Measurements from ENCODE around the gene ACP5. TPM values are rescaled to one million over a fixed set of nuclear protein-coding genes. Genes with fewer than 3 reads are reported as not detected.
"Not testable (repeated sequence)": the region's sequence is repeated elsewhere in the genome, so short reads cannot be mapped to it uniquely, and the experiment has no call there.

Gene ACP5
- total RNA-seq, 1 donor from 2014 or later, result 6.1 TPM

DNA sequence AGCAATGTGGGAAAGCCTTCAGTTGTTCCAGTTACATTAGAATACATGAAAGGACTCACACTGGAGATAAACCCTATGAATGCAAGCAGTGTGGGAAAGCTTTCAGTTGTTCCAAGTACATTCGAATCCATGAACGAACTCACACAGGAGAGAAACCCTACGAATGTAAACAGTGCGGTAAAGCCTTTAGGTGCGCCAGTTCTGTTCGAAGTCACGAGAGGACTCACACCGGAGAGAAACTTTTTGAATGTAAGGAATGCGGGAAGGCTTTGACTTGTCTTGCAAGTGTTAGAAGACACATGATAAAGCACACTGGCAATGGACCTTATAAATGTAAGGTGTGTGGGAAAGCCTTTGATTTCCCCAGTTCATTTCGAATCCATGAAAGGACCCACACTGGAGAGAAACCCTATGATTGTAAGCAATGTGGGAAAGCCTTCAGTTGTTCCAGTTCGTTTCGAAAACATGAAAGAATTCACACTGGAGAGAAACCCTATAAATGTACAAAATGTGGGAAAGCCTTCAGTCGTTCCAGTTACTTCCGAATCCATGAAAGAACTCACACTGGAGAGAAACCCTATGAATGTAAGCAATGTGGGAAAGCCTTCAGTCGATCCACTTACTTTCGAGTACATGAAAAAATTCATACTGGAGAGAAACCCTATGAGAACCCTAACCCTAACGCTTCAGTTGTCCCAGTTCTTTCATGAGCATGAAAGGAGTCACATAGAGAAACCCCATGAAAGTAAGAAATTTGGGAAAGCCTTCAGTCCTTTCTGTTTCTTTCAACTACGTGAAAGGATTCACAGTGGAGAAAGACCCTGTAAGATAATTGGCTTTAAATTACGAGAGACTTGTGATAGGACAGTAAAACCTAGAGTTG lies 40.0 kb upstream of the ACP5 start:
- TF ChIP-seq POLR2AphosphoS5 (IDR thresholded peaks at IDR 0.05; ENCODE audit: insufficient read depth in 1 of 2, low read depth in 1 of 2) (no peak), POLR2A (IDR thresholded peaks at IDR 0.05) (no peak)
- TF ChIP-seq, protein P1, sequence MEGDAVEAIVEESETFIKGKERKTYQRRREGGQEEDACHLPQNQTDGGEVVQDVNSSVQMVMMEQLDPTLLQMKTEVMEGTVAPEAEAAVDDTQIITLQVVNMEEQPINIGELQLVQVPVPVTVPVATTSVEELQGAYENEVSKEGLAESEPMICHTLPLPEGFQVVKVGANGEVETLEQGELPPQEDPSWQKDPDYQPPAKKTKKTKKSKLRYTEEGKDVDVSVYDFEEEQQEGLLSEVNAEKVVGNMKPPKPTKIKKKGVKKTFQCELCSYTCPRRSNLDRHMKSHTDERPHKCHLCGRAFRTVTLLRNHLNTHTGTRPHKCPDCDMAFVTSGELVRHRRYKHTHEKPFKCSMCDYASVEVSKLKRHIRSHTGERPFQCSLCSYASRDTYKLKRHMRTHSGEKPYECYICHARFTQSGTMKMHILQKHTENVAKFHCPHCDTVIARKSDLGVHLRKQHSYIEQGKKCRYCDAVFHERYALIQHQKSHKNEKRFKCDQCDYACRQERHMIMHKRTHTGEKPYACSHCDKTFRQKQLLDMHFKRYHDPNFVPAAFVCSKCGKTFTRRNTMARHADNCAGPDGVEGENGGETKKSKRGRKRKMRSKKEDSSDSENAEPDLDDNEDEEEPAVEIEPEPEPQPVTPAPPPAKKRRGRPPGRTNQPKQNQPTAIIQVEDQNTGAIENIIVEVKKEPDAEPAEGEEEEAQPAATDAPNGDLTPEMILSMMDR (IDR thresholded peaks at IDR 0.05), result no peak
- intact Hi-C loops (cut with DNase I), result no loop called here
- Histone ChIP-seq H3K4me3 (no peak overlapping the region), H3K27me3 (no peaks in the 10 kb centered on the region), H3K36me3 (peaks cover 10 to 67% of the 10 kb centered on the region in 2 donors), H3K4me1 (no peaks in the 10 kb centered on the region), H3K27ac (no peak overlapping the region), H3K9me3 (peaks cover 3% of the 10 kb centered on the region)
- DNase-seq (ENCODE audit: extremely low spot score in 2 of 2), result no peak

DNA sequence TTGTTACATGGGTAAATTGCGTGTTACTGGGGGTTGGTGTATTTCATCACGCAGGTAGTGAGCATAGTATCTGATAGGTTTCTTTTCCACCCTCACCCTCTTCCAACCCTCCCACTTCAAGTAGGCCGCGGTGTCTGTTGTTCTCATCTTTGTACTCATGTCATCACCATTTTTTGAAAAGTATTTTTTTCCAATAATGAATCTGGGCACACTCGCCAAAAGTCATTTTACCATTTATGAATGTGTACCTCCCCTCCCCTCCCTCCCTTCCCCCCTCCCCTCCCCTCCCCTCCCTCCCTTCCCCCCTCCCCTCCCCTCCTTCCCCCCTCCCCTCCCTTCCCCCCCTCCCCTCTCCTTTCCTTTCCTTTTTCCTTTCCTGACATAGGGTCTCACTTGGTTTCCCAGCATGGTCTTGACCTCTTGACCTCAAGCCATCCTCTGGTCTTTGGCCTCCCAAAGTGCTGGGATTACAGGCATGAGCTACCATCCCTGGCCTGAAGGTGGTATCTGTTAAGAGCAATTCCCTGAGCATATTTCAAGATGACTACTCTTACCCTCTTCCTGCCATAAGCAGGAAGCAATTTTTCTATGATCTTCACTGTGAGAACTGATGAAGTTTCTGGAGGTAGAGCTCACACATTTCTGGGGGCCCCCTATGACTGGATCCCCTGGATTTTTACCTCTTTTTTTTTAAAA lies 35.5 kb upstream of the ACP5 start:
- Histone ChIP-seq H3K36me3 (peaks cover 10 to 40% of the 10 kb centered on the region in 2 donors), H3K27ac (no peak overlapping the region), H3K27me3 (no peaks in the 10 kb centered on the region), H3K9me3 (peaks cover under 1% of the 10 kb centered on the region), H3K4me1 (no peaks in the 10 kb centered on the region), H3K4me3 (no peak overlapping the region)
- TF ChIP-seq POLR2AphosphoS5 (IDR thresholded peaks at IDR 0.05; ENCODE audit: insufficient read depth in 1 of 2, low read depth in 1 of 2), result no peak
- TF ChIP-seq, protein P1 (IDR thresholded peaks at IDR 0.05), result no peak
- TF ChIP-seq POLR2A (IDR thresholded peaks at IDR 0.05), result no peak
- intact Hi-C loops (cut with DNase I), result no loop called here
- no peak for DNase-seq (ENCODE audit: extremely low spot score in 2 of 2)

DNA sequence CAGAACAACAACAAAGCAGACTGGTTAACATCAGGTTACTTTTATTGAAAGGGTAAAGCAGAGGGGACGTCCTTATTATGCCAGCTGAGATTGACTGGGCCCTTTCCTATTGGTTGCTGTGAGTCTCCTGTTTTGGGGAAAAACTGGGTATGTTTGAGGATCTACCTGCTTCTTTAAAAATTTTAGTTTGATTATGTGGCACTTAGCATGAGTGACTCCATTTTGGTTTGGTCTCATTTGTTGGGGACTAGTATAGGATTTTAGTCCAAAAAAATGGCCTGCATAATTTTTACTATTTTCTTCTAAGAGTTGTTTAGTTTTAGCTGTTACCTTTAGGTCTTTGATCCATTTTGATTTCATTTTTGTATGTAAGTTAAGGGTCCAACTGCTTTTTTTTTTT lies 34.3 kb upstream of the ACP5 start:
- TF ChIP-seq POLR2A (IDR thresholded peaks at IDR 0.05) (no peak), POLR2AphosphoS5 (IDR thresholded peaks at IDR 0.05; ENCODE audit: insufficient read depth in 1 of 2, low read depth in 1 of 2) (no peak)
- TF ChIP-seq, protein P1 (IDR thresholded peaks at IDR 0.05), result no peak
- DNase-seq (ENCODE audit: extremely low spot score in 2 of 2), result no peak
- Histone ChIP-seq H3K9me3 (no peaks in the 10 kb centered on the region), H3K27me3 (no peaks in the 10 kb centered on the region), H3K27ac (no peak overlapping the region), H3K36me3 (peaks cover under 1 to 28% of the 10 kb centered on the region in 2 donors), H3K4me3 (no peak overlapping the region), H3K4me1 (no peaks in the 10 kb centered on the region)
- intact Hi-C loops (cut with DNase I), result no loop called here

DNA sequence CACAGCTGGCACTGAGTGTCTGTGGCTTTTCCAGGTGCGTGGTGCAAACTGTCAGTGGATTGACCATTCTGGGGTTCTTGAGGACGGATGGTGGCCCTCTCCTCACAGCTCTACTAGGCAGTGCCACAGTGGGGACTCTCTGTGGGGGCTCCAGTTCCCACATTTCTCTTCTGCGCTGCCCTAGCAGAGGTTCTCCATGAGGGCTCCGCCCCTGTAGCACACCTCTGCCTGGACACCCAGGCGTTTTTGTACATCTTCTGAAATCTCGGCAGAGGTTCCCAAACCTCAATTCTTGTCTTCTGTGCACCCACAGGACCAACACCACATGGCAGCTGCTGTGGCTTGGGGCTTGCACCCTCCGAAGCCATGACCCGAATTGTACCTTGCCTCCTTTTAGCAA lies 29.0 kb upstream of the ACP5 start:
- DNase-seq (ENCODE audit: extremely low spot score in 2 of 2), result no peak
- no peak overlapping the region for H3K27ac ChIP-seq
- TF ChIP-seq POLR2A (IDR thresholded peaks at IDR 0.05) (no peak), POLR2AphosphoS5 (IDR thresholded peaks at IDR 0.05; ENCODE audit: insufficient read depth in 1 of 2, low read depth in 1 of 2) (no peak)
- TF ChIP-seq, protein P1 (IDR thresholded peaks at IDR 0.05), result no peak
- intact Hi-C loops (cut with DNase I), result no loop called here
- H3K9me3 ChIP-seq, result no peaks in the 10 kb centered on the region
- H3K36me3 ChIP-seq, result no peaks in the 10 kb centered on the region
- peaks cover 6% of the 10 kb centered on the region for H3K4me1 ChIP-seq
- H3K4me3 ChIP-seq, result no peak overlapping the region
- no peaks in the 10 kb centered on the region for H3K27me3 ChIP-seq

DNA sequence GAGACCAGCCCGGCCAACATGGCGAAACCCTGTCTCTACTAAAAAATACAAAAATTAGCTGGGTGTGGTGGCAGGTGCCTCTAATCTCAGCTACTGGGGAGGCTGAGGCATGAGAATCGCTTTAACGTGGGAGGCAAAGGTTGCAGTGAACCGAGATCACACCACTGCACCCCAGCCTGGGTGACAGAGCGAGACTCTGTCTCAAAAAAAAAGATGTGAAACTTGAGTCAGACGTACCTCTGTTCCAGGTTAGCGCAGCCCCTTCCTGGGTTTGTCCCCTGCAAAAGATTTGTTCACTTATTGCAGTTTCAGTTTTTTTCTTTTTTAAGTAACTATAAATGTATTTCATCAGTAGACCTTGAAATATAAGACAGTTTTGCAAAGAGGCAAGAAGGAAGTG lies 22.3 kb upstream of the ACP5 start:
- intact Hi-C loops (cut with DNase I); H3K36me3 ChIP-seq; DNase-seq (ENCODE audit: extremely low spot score in 2 of 2); H3K27ac ChIP-seq; H3K9me3 ChIP-seq; H3K4me3 ChIP-seq; H3K27me3 ChIP-seq: not testable (repeated sequence)
- peaks cover 42% of the 10 kb centered on the region for H3K4me1 ChIP-seq

Data from vagina (tissue), 2 donors.